ENCODE measurements around the gene WDR35. TPM values are rescaled to one million over a fixed set of nuclear protein-coding genes. Genes with fewer than 3 reads are reported as not detected.

Gene WDR35
- total RNA-seq, 4 donors from 2014 or later: 16.3 to 24.3 (median 21.2) TPM

- DNase-seq (ENCODE audit: low spot score in 2 of 2): no peak
- Histone ChIP-seq H3K4me3 (no peak overlapping the region), H3K27me3 (no peaks in the 10 kb centered on the region), H3K36me3 (peaks cover 0 to 53% (median 10%) of the 10 kb centered on the region in 3 donors), H3K9me3 (peaks cover 0 to 28% (median 7%) of the 10 kb centered on the region in 4 donors), H3K4me1 (peaks cover 0 to 3% (median 0%) of the 10 kb centered on the region in 4 donors), H3K27ac (no peak overlapping the region)
- WGBS, 2 donors: 89 to 92% methylated on average over 3 of the region's 3 CpGs
- TF ChIP-seq POLR2A (IDR thresholded peaks at IDR 0.05): no peak
- TF ChIP-seq EP300 (IDR thresholded peaks at IDR 0.05): no peak
- no peak for TF ChIP-seq CTCF (IDR thresholded peaks at IDR 0.05)
Measured at GRCh38 chr2:20025065-20025786, 35.3 kb upstream of the WDR35 start.

GRCh38 chr2:20023688-20024087, 33.8 kb upstream of the WDR35 start:
- TF ChIP-seq POLR2A (IDR thresholded peaks at IDR 0.05) (no peak), EP300 (IDR thresholded peaks at IDR 0.05) (no peak)
- WGBS, 2 donors: 82 to 87% methylated on average over 4 of the region's 4 CpGs
- Histone ChIP-seq H3K27ac (no peak overlapping the region), H3K36me3 (peaks cover 0 to 38% (median 2%) of the 10 kb centered on the region in 3 donors), H3K27me3 (no peaks in the 10 kb centered on the region), H3K4me1 (peaks cover 0 to 3% (median 0%) of the 10 kb centered on the region in 4 donors), H3K9me3 (peaks cover 0 to 20% (median 3%) of the 10 kb centered on the region in 4 donors), H3K4me3 (no peak overlapping the region)
- DNase-seq (ENCODE audit: low spot score in 2 of 2): no peak

- Histone ChIP-seq H3K27ac (no peak overlapping the region), H3K36me3 (peaks cover 0 to 20% (median 0%) of the 10 kb centered on the region in 3 donors), H3K4me1 (no peaks in the 10 kb centered on the region), H3K9me3 (peaks cover 0 to 14% (median 0%) of the 10 kb centered on the region in 4 donors), H3K4me3 (no peak overlapping the region), H3K27me3 (no peaks in the 10 kb centered on the region)
- no peak for DNase-seq (ENCODE audit: low spot score in 2 of 2)
- TF ChIP-seq EP300 (IDR thresholded peaks at IDR 0.05) (no peak), POLR2A (IDR thresholded peaks at IDR 0.05) (no peak), CTCF (IDR thresholded peaks at IDR 0.05) (no peak)
- WGBS, 2 donors: 73 to 82% methylated on average over 3 of the region's 3 CpGs
Measured at GRCh38 chr2:20021405-20022009, 31.6 kb upstream of the WDR35 start.

GRCh38 chr2:20019747-20020146, 29.8 kb upstream of the WDR35 start:
- H3K27ac ChIP-seq: no peak overlapping the region
- H3K4me3 ChIP-seq: no peak overlapping the region
- no peaks in the 10 kb centered on the region for H3K4me1 ChIP-seq
- no peak for DNase-seq (ENCODE audit: low spot score in 2 of 2)
- 83 to 92% methylated on average over 4 of the region's 4 CpGs for WGBS, 2 donors
- peaks cover 0 to 17% (median 0%) of the 10 kb centered on the region in 3 donors for H3K36me3 ChIP-seq
- H3K9me3 ChIP-seq: peaks cover 0 to 16% (median 0%) of the 10 kb centered on the region in 4 donors
- no peak for TF ChIP-seq CTCF (IDR thresholded peaks at IDR 0.05)
- TF ChIP-seq EP300 (IDR thresholded peaks at IDR 0.05): no peak
- no peak for TF ChIP-seq POLR2A (IDR thresholded peaks at IDR 0.05)
- no peaks in the 10 kb centered on the region for H3K27me3 ChIP-seq

- 95 to 97% methylated on average over 2 of the region's 2 CpGs for WGBS, 2 donors
- Histone ChIP-seq H3K27me3 (no peaks in the 10 kb centered on the region), H3K4me1 (peaks cover 0 to under 1% (median 0%) of the 10 kb centered on the region in 4 donors), H3K9me3 (peaks cover 0 to 20% (median 0%) of the 10 kb centered on the region in 4 donors), H3K36me3 (peaks cover 0 to 14% (median 0%) of the 10 kb centered on the region in 3 donors), H3K4me3 (no peak overlapping the region), H3K27ac (no peak overlapping the region)
- TF ChIP-seq POLR2A (IDR thresholded peaks at IDR 0.05): no peak
- no peak for TF ChIP-seq EP300 (IDR thresholded peaks at IDR 0.05)
- TF ChIP-seq CTCF (IDR thresholded peaks at IDR 0.05): no peak
- DNase-seq (ENCODE audit: low spot score in 2 of 2): no peak
Measured at GRCh38 chr2:20018601-20019152, 28.8 kb upstream of the WDR35 start.

Data from tibial nerve (tissue), 4 donors.